Lower leg skin (tissue), 4 donors: Measurements from ENCODE around the gene NLRC3. TPM values are rescaled to one million over a fixed set of nuclear protein-coding genes. Genes with fewer than 3 reads are reported as not detected.

Source experiments
- DNase-seq, 2 donors: peaks; one replicate each; pipeline ENCODE4 v3.0.0-alpha.2; 2019; ENCODE audit warnings: low spot score in 2 of 2
- H3K4me3 ChIP-seq: fragments of 200-600 bp; sonication (generic); 2 replicates; pipeline ENCODE4 v1.5.1; 2017; ENCODE audit warnings: mild to moderate bottlenecking, low read depth; ENCODE audit not compliant: poor library complexity, severe bottlenecking
- CTCF ChIP-seq, 3 donors: fragments of 450-650 bp; IDR thresholded peaks; one replicate each; pipeline ENCODE4 v1.5.1; 2016; ENCODE audit warnings: antibody characterized with exemption in 3 of 3, mild to moderate bottlenecking in 3 of 3, moderate library complexity in 2 of 3
- POLR2A ChIP-seq, 2 donors: fragments of 450-650 bp; IDR thresholded peaks; one replicate each; pipeline ENCODE4 v1.6.1; 2016 to 2017; ENCODE audit warnings: antibody characterized with exemption in 2 of 2, mild to moderate bottlenecking in 1 of 2, moderate library complexity in 1 of 2
- WGBS, 2 donors: methylation state at CpG; one replicate each; pipeline ENCODE4 v1.1.5; 2018; 5-methylcytosine and 5-hydroxymethylcytosine counted together
- intact Hi-C: fragments of 100-400 bp; cut with DNase I; formaldehyde crosslinking; loops from one replicate; pipeline ENCODE4 v1.15.0; 2023; ENCODE audit warnings: low total_unique reads
- total RNA-seq, 4 donors: library from RNA; depleted of rRNA; stranded (reverse); fragments of >200 nt; gene quantifications; one replicate each; pipeline ENCODE4 v1.1.0, GENCODE V29; 2016

NLRC3 gene
- total RNA-seq, 4 donors from 2014 or later = 0.15 to 0.74 (median 0.28) TPM

GRCh38 chr16:3548445-3548844 lies 28.8 kb downstream of the NLRC3 start:
- 58 to 66% methylated on average over 10 of the region's 10 CpGs for WGBS, 2 donors
- H3K4me3 ChIP-seq = no peak overlapping the region
- intact Hi-C loops = no loop called here
- no peak for TF ChIP-seq POLR2A (IDR thresholded peaks at IDR 0.05)
- no peak for TF ChIP-seq CTCF (IDR thresholded peaks at IDR 0.05)
- no peak for DNase-seq

DNA sequence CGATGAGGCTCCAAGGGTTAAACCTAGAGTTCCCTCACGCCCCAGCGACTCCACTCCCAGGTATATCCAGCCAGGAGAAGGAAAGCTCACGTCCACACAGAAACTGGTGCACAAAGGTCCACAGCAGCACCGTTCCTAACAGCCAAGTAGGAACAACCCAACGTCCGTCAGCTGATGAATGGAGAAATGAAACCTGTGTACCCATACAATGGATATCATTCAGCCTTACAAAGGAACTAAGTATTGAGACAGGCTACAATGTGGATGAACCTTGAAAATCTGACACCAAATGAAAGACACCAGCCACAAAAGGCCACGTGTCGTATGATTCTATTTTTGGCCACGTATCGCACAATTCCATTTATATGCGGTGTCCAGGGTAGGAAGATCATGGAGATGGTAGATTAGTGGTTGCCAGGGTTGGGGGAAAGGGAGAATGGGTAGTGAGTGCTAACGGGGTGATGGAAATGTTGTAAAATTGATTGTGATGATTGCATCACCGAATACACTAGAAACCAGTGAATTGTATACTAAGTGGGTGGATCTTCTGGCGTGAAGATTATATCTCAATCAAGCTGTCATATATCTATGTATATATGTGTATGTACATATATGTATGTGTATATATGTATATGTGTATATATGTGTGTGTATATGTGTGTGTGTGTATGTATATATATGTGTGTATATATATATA lies 30.1 kb downstream of the NLRC3 start:
- no peak for DNase-seq
- intact Hi-C loops = no loop called here
- no peak for TF ChIP-seq CTCF (IDR thresholded peaks at IDR 0.05)
- no peak for TF ChIP-seq POLR2A (IDR thresholded peaks at IDR 0.05)
- H3K4me3 ChIP-seq = no peak overlapping the region
- 88 to 90% methylated on average over 15 of the region's 15 CpGs for WGBS, 2 donors

GRCh38 chr16:3542601-3543373 lies 34.4 kb downstream of the NLRC3 start:
- TF ChIP-seq CTCF (IDR thresholded peaks at IDR 0.05) (no peak), POLR2A (IDR thresholded peaks at IDR 0.05) (no peak)
- no peak overlapping the region for H3K4me3 ChIP-seq
- DNase-seq = no peak
- intact Hi-C loops = no loop called here
- WGBS, 2 donors = 69 to 78% methylated on average over 6 of the region's 6 CpGs

- no peak for DNase-seq
- intact Hi-C loops = no loop called here
- H3K4me3 ChIP-seq = no peak overlapping the region
- TF ChIP-seq POLR2A (IDR thresholded peaks at IDR 0.05) (no peak), CTCF (IDR thresholded peaks at IDR 0.05) (no peak)
- WGBS, 2 donors = 86 to 89% methylated on average over 13 of the region's 13 CpGs
Observed at GRCh38 chr16:3541527-3542155, 35.6 kb downstream of the NLRC3 start.

DNA sequence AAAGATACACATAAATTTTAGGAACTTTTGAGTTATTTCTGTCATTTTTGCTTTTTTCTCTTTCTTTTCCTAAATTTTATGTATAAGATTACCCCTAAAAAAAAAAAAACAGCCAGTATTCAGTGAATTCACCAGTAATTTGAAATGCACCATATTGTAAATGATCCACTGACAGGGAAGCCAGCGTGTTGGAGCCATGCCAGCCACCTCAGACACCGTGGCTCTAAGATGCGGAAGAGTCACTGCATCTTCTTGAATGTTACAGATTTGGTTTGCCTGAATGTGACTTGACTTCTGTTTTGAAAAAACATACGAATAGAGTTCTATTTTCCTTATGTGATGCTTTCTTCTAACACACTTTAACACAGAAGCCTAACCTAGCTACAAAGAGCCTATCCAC lies 39.0 kb downstream of the NLRC3 start:
- intact Hi-C loops = no loop called here
- TF ChIP-seq CTCF (IDR thresholded peaks at IDR 0.05) = no peak
- TF ChIP-seq POLR2A (IDR thresholded peaks at IDR 0.05) = no peak
- 85 to 86% methylated on average over 4 of the region's 4 CpGs for WGBS, 2 donors

More for the DNA sequence above, 39.0 kb downstream of the NLRC3 start:
- H3K4me3 ChIP-seq = no peak overlapping the region
- no peak for DNase-seq
